22Rv1 (cell line): ENCODE data around the gene SWI5.

Experiments used
- CTCF ChIP-seq: fragments of 450-650 bp; IDR thresholded peaks from 2 replicates; pipeline ENCODE4 v1.5.1; 2017; ENCODE audit warnings: mild to moderate bottlenecking
- ZFX ChIP-seq: fragments of 450-650 bp; IDR thresholded peaks from 2 replicates; pipeline ENCODE4 v1.6.1; 2017; ENCODE audit warnings: antibody characterized with exemption, borderline replicate concordance

GRCh38 chr9:128265348-128265847, 10.7 kb upstream of the SWI5 start:
- TF ChIP-seq CTCF: no peak
- TF ChIP-seq ZFX: no peak
